Medulla oblongata (tissue), 1 donor: ENCODE measurements around the gene DOC2A.
A peak's percentile ranks its signal among the peaks of the same experiment; 100 is the strongest.

Experiments
- DNase-seq: peaks from one replicate; pipeline ENCODE4 v3.0.0-alpha.2; 2015; ENCODE audit errors: extremely low spot score

The DOC2A gene

DNA sequence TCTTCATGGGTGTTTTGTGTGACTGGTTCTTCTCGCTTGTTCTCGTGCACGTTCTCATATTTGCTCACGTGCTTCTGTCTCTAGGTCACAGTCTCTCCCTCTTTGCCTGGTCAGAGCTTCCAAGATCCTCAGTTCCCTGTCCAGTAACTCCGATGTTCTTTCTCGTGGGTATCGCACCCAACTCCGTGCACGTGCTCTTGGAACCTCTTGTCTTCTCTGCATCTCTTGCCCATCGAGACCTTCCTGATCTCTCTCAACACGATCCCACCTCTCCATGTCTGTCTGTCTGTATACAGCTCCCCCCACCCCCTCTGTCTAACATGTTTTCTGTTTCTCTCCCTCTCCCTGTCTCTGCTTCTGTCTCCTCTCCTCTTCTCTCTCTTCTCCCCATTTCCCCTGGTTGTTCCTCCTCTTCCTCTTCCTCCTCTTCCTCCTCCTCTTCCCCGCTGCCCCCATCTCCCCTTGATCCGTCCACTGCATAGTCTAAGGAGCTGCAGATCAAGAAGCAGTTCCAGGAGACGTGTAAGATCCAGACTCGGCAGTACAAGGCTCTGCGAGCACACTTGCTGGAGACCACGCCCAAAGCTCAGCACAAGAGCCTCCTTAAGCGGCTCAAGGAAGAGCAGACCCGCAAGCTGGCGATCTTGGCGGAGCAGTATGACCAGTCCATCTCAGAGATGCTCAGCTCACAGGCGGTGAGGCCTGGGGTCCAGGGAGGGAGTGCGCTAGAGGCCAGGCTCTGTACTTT lies 21.5 kb downstream of the DOC2A start:
- no peak for DNase-seq

DNA sequence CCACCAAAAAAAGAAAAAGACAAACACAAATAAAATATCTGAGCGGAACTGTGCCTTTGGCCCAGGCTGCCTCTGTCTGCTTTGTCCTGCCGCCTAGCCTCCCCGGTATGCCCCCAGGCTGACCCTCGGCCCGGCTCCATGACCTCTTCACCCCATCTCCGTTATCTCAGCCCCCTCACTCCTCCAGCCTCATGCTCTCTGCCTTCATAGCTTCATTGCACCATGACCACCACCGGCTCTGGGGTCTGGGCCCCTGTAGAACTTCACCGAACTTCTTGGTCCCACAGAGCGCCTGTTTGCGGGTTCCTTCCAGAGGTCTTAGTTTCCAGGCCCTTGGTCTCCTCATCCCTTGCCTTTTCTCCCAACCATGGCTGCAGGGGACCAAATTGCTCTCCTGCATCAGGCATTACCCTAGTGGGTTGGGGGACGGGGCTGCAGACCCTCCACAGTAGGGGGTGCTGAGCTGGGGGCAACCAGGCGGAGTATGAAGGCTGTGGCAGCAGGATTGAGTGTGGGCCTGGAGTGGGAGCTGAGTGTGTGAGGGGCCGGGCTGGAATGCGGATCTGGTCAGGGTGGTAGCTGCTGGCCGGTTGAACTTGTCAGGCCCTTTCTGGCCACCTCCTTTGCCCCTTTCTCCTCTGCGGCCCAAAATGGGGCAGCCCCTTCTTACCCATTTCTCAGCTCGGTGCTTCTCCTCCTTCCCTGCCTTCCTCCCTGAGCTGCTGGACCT lies 22.3 kb downstream of the DOC2A start:
- no peak for DNase-seq

DNA sequence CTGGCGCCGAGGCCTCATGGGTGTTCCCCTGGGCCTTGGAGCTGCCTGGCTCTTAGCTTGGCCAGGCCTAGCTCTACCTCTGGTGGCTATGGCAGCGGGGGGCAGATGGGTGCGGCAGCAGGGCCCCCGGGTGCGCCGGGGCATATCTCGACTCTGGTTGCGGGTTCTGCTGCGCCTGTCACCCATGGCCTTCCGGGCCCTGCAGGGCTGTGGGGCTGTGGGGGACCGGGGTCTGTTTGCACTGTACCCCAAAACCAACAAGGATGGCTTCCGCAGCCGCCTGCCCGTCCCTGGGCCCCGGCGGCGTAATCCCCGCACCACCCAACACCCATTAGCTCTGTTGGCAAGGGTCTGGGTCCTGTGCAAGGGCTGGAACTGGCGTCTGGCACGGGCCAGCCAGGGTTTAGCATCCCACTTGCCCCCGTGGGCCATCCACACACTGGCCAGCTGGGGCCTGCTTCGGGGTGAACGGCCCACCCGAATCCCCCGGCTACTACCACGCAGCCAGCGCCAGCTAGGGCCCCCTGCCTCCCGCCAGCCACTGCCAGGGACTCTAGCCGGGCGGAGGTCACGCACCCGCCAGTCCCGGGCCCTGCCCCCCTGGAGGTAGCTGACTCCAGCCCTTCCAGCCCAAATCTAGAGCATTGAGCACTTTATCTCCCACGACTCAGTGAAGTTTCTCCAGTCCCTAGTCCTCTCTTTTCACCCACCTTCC lies 23.3 kb downstream of the DOC2A start:
- no peak for DNase-seq

DNA sequence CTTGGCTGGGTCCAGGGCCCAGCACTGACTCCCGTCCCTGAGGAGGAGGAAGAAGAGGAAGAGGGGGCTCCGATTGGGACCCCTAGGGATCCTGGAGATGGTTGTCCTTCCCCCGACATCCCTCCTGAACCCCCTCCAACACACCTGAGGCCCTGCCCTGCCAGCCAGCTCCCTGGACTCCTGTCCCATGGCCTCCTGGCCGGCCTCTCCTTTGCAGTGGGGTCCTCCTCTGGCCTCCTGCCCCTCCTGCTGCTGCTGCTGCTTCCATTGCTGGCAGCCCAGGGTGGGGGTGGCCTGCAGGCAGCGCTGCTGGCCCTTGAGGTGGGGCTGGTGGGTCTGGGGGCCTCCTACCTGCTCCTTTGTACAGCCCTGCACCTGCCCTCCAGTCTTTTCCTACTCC lies 23.9 kb downstream of the DOC2A start:
- no peak for DNase-seq

DNA sequence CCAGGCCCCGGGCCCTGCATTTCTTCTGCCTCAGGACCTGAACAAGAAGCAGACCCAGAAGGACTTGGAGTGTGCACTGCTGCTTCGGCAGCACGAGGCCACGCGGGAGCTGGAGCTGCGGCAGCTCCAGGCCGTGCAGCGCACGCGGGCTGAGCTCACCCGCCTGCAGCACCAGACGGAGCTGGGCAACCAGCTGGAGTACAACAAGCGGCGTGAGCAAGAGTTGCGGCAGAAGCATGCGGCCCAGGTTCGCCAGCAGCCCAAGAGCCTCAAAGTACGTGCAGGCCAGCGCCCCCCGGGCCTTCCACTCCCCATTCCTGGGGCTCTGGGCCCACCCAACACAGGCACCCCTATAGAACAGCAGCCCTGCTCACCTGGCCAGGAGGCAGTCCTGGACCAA lies 24.6 kb downstream of the DOC2A start:
- DNase-seq = no peak

DNA sequence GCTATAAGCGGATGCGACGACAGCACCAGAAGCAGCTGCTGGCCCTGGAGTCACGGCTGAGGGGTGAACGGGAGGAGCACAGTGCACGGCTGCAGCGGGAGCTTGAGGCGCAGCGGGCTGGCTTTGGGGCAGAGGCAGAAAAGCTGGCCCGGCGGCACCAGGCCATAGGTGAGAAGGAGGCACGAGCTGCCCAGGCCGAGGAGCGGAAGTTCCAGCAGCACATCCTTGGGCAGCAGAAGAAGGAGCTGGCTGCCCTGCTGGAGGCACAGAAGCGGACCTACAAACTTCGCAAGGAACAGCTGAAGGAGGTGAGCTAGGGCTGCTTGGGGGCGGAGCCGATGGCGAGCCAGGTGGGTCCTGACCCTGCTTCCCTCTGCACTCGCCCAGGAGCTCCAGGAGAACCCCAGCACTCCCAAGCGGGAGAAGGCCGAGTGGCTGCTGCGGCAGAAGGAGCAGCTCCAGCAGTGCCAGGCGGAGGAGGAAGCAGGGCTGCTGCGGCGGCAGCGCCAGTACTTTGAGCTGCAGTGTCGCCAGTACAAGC lies 25.5 kb downstream of the DOC2A start:
- no peak for DNase-seq

DNA sequence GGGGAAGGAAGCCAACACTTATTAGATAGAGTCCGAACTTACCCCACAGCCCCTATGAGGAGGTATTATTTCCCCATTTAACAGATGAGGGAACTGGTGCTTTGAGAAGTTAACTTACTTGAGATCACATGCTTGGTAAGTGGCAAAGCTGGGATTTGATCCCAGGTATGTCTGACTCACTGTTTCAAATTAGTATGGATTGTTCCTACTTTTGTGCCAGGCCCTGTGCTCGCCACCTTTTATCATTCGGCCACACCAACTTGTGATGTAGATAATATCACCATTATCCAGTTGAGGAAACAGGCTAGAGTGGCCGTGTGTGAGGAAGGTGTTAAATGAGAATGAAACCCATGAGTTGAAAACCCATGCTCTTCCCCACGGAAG lies 26.1 kb downstream of the DOC2A start:
- DNase-seq = no peak

DNA sequence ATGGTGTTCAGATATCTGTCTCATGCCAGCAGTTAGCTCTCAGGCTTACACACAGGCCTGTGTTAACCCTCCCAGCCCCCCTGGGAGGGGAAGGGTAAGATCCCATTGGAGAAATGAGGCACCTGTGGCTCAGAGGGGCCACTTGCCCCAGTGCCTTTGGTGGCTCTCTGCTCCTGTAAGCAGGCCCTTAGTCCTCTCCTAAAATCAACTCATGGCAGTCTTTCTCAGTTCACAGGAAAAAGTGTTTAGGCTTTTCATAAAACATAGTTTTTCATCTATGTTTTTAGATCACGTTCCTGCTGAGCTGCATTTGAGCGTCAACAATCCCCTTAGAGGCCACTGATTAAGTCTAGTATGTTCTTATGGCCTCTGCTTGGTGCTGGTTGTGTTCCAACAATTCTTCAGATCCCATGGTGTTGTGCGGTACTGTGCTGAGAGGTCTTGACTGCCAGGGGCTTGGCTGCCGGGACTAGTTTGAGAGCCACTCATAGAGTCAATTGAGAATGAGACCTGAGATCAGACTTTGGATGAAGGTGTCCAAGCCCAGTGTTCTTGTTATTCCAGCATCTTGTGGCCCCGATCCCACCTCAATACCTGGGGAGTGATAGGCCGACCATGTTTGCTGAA lies 26.6 kb downstream of the DOC2A start:
- DNase-seq = no peak

DNA sequence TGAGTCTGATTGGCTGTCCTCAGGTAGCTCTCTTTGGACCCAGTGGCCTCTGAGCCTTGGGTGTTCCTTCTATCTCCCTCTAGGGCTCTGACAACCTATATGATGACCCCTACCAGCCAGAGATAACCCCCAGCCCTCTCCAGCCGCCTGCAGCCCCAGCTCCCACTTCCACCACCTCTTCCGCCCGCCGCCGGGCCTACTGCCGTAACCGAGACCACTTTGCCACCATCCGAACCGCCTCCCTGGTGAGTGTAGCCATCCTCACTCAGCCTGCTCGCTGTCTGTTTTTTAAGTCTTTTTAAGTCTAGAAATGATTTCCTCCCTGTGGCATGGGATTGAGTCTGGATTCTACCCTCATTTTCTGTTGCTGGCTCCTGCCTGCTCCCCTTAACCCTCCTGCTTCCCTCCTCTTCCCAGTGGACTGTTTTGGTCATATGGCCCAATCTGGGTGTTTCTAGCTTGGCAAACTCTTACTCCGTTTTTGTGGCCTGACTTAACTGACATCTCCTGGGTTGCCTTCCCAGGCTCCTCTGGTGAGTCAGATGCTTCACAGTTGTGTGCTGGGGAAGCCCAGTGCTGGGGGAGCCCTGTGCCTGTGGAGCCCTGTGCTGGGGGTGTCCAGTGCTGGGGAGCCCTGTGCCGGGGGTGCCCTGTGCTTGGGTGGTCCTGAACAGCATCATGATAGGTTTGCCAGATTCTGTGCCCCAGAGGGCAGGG lies 27.2 kb downstream of the DOC2A start:
- DNase-seq = no peak

DNA sequence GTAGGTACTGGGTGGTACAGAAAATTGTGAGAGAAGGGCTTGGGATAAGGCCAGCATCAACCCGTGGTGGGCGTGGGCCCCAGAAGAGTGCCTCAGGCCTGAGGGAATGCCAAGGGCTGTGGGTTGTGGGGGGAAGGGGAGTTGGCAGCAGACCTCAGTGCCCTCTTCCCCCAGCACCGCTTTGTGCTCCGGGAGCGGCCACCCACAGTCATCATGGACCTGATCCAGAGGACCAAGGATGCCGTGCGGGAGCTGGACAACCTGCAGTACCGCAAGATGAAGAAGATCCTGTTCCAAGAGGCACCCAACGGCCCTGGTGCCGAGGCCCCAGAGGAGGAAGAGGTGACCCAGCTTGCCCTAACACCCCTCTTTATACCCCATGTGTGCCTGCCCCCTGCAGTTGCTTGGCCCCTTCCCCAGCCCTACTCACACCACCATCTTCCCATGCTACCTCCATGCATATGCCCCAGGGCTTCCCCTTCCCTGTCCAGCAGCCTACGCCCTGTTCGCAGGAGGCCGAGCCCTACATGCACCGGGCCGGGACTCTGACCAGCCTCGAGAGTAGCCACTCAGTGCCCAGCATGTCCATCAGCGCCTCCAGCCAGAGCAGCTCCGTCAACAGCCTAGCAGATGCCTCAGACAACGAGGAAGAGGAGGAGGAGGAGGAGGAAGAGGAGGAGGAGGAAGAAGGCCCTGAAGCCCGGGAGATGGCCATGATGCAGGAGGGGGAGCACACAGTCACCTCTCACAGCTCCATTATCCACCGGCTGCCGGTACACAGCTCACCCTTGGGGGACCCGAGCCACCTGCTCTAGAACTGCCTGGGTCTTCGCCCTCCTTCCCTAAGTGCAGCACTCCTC lies 28.0 kb downstream of the DOC2A start:
- DNase-seq = no peak

DNA sequence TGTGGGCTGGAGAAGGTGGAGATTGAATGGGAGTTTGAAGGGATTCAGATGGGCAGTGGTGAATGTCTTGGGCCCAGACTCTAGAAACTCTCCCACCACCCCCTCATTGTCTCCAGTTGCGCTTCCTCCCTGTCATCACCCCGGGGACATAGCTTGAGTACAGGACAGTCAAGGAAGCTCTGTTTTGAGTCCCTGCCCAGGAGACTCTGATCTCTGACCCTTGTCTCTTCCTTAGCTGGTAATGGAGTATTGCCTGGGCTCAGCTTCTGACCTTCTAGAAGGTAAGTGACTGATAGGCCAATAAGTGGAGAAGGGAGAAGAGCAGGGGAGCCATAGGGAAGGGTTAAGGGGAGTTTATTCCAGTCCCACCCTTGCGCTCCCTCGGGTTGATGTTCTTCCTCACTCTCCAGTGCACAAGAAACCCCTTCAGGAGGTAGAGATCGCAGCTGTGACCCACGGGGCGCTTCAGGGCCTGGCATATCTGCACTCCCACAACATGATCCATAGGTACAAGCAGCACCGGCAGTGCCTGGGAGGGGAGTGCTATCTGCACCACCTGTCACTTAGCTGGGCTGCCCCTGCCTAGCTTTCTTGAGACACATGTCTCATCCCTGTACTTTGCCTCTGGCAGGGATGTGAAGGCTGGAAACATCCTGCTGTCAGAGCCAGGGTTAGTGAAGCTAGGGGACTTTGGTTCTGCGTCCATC lies 32.1 kb downstream of the DOC2A start:
- no peak for DNase-seq

DNA sequence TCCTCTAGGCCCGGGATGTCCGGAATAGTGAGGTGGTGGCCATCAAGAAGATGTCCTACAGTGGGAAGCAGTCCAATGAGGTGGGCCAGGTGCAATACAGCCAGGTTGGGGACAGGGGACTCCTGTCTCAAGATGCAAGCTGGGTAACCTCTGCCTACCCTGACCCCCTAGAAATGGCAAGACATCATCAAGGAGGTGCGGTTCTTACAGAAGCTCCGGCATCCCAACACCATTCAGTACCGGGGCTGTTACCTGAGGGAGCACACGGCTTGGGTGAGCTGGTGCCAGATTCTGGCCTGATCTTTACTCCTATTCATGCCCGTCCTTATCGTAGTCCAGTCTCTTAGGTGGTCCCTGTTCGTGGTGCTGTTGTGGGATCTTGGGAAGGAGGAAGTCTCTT lies 32.7 kb downstream of the DOC2A start:
- no peak for DNase-seq

DNA sequence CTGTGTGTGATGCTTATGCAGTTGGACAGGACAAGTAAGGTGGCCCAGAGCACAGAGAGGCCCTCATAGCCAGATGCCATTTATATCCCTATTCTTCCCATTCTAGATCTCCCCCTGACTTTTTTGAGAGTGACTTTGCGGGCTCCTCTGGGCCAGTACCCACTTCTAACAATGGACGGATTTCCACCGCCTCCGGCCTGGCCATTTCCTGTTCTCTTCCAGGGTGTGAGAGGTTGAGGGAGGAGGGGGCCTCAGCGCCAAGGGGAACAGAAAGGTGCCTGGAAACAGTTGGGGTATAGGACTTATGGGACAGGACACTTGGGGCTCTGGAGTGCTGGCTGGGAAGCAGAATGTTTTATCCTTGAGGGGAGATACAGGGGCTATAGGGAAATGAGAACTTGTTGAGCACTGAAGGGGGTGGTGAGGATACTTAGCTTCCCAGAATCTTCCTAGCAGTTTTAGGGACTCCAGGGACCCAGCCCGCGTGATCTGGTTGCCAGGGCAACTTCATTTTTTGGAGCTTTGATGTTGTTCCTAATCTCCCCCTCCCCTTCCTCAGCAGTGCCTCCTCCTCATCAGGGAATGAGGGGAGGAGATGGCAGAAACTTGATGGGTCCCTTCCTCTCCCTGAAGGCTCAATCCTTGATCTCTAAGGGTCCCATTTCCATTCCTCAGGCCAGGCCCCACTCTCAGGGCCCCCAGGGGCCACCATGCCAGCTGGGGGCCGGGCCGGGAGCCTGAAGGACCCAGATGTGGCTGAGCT lies 33.6 kb downstream of the DOC2A start:
- DNase-seq = no peak

DNA sequence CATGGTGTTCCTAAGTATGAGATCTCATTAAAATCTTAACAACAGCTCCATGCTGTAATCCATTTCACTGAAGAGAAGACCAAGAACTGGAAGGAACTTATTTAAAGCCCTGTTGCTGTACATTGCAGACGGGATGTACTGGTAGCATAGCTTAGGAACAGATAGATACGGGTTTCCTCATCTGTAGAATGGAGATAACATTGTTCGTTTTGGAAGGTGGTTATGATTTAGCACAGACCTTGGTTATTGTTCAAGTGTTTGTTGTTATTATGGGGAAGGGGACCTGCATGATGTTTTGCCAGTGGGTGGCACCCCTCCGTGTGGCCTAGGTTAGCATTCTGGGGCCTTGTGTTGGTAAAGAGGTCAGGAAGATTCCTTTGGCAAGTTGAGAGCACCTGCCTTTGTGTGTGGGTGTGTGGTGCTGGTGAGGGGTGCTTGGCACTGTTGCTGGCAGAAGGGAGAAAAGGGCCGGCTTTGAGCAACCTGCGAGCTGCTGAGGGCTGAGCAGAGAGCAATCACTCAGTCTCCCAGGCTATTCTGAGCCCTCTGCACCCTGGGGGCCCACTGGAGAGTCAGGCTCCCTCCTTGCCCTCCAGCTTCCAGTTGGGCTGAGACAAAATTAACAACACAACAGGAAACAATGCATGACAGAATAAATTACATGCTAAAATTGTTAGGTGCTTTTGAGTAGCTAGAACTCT lies 34.9 kb downstream of the DOC2A start:
- no peak for DNase-seq

DNA sequence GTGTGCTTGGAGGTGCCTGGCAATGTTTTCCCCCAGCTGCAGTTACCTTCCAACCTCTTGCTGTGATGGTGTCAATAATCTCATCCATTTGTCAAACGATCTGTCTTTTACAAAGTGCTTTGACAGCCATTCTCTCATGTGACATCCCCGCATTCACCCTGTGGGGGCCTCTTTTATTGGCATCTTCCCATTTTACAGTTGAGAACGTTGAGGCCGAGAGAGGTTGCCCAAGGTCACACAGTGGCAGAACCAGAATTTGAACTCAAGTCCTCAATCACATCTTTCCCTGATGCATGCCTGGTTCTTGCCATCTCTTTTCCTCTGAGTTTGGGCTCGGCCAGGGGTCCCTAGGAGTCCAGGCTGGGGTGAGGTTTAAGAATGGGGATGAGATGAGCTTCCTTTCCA lies 35.7 kb downstream of the DOC2A start:
- no peak for DNase-seq

DNA sequence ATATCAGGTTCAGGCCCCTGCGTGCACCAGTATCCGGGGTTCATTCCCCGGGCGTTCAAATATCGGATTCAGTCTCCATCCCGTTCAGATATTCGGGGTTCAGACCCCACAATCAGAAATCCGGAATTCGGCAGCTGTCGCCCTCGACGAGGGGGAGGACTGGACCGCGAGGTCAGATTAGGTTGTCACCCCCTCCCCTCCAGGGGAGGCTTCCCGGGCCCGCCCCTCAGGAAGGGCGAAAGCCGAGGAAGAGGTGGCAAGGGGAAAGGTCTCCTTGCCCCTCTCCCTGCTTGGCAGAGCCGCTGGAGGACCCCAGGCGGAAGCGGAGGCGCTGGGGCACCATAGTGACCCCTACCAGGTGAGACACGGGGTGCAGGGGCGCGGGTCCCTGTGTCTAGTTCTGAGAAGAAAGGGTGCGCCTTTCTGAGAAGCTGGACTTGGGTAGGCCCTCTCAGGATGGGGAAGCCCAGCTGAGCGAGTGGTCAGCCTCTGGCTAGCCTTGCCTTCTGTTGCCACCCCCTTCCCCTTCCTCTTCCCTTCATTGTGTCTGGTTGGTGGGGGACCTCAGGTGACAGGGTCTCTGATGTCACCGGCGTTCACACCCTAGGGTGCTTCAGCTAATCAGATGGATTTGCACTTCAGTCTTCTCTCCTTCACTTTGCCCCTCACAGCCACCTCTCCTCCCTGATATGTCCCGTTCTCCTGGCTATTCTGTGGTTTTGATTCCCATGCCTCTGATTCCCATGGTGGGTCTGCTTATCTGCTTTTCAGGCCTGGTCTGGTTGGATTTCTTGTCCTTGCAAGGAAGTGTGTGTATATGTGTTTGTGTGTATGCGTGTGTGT lies 36.3 kb downstream of the DOC2A start:
- DNase-seq = peak; percentile 20

DNA sequence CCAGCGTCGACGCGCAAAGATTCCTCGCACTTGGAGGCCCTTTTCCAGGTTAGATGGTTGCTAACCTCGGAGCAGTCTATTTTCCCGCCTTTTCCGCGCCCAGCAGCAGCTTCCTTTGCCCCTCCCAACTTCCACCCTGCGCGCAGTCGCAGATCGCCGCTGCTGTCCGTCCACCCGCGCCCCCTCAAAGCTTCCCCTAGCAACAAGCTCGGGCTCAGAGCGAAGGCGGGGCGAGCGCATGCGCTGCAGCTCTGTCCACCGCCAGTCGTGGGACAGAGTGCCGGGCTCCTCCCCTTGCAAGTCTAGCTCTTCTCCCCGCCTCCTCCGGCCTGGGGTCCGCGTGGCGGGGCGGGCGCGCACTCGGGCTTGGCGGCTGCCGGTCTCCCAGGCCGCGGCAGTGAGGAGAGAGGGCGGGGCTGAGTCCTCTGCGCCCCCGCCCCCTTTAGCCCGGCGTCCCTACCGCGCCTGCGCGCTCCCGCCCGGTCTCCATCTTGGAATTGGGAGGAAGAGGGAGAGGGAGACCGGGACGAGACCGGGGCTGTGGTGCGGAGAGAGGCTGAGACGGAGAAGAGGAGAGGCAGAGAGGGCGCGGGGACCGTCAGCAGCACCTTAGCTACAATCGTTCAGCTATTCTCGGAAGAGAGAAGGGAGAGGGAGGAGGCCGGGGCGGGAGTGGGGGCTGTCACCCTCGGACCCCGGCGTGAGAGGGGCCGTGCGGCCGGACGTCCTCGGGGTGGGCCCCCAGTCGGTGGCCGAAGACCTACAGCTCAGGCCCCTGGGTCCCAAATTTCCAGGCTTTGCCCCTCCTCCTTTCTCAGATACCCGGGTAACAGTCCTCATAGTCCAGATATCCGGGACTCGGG lies 37.2 kb downstream of the DOC2A start, which contains the start of gene TAOK2:
Gene TAOK2 (plus strand): TSS at position 485 of the 863 bp plus-strand sequence. CDS start 3,905 bp downstream, outside the sequence.
- DNase-seq = peak; percentile 99
